ENCODE measurements around the gene RFX7. TPM values are rescaled to one million over a fixed set of nuclear protein-coding genes. Genes with fewer than 3 reads are reported as not detected.
"Not testable (repeated sequence)": the region's sequence is repeated elsewhere in the genome, so short reads cannot be mapped to it uniquely, and the experiment has no call there.

RFX7 gene
- total and polyA plus RNA-seq, 2 donors, result 5.9 to 7.7 TPM

GRCh38 chr15:56174649-56175048, 69.0 kb downstream of the RFX7 start:
- no peaks in the 10 kb centered on the region for H3K4me1 ChIP-seq (ENCODE audit: control insufficient read depth in 2 of 2, insufficient read depth in 2 of 2, low read length in 2 of 2)
- peaks cover 0 to 24% of the 10 kb centered on the region in 2 donors for H3K36me3 ChIP-seq (ENCODE audit: control insufficient read depth in 2 of 2, insufficient read depth in 2 of 2, low read length in 1 of 2)
- WGBS, result 92% methylated on average over 6 of the region's 6 CpGs
- H3K4me3 ChIP-seq (ENCODE audit: low read length in 2 of 2), result no peak overlapping the region
- no peak for DNase-seq (ENCODE audit: low read depth in 6 of 9, low spot score in 9 of 9)
- H3K27me3 ChIP-seq (ENCODE audit: control insufficient read depth in 2 of 2, insufficient read depth in 1 of 2, low read length in 1 of 2), result no peaks in the 10 kb centered on the region
- H3K9me3 ChIP-seq (ENCODE audit: control insufficient read depth in 2 of 2, insufficient read depth in 1 of 2, low read length in 1 of 2), result no peaks in the 10 kb centered on the region
- H3K27ac ChIP-seq (ENCODE audit: low read depth in 1 of 2, low read length in 1 of 2), result no peak overlapping the region

GRCh38 chr15:56168394-56168793, 75.3 kb downstream of the RFX7 start:
- H3K27ac ChIP-seq (ENCODE audit: low read depth in 1 of 2, low read length in 1 of 2), result no peak overlapping the region
- peaks cover 0 to 27% of the 10 kb centered on the region in 2 donors for H3K36me3 ChIP-seq (ENCODE audit: control insufficient read depth in 2 of 2, insufficient read depth in 2 of 2, low read length in 1 of 2)
- H3K9me3 ChIP-seq (ENCODE audit: control insufficient read depth in 2 of 2, insufficient read depth in 1 of 2, low read length in 1 of 2), result no peaks in the 10 kb centered on the region
- DNase-seq (ENCODE audit: low read depth in 6 of 9, low spot score in 9 of 9), result no peak
- 96% methylated on average over 2 of the region's 2 CpGs for WGBS
- H3K4me1 ChIP-seq (ENCODE audit: control insufficient read depth in 2 of 2, insufficient read depth in 2 of 2, low read length in 2 of 2), result peaks cover 0 to 3% of the 10 kb centered on the region in 2 donors
- no peaks in the 10 kb centered on the region for H3K27me3 ChIP-seq (ENCODE audit: control insufficient read depth in 2 of 2, insufficient read depth in 1 of 2, low read length in 1 of 2)
- H3K4me3 ChIP-seq (ENCODE audit: low read length in 2 of 2), result no peak overlapping the region

- H3K27me3 ChIP-seq (ENCODE audit: control insufficient read depth in 2 of 2, insufficient read depth in 1 of 2, low read length in 1 of 2), result no peaks in the 10 kb centered on the region
- no peak overlapping the region for H3K27ac ChIP-seq (ENCODE audit: low read depth in 1 of 2, low read length in 1 of 2)
- no peak for DNase-seq (ENCODE audit: low read depth in 6 of 9, low spot score in 9 of 9)
- 99% methylated on average over 2 of the region's 2 CpGs for WGBS
- peaks cover 0 to 3% of the 10 kb centered on the region in 2 donors for H3K4me1 ChIP-seq (ENCODE audit: control insufficient read depth in 2 of 2, insufficient read depth in 2 of 2, low read length in 2 of 2)
- H3K4me3 ChIP-seq (ENCODE audit: low read length in 2 of 2), result no peak overlapping the region
- H3K36me3 ChIP-seq (ENCODE audit: control insufficient read depth in 2 of 2, insufficient read depth in 2 of 2, low read length in 1 of 2), result peaks cover 0 to 4% of the 10 kb centered on the region in 2 donors
- H3K9me3 ChIP-seq (ENCODE audit: control insufficient read depth in 2 of 2, insufficient read depth in 1 of 2, low read length in 1 of 2), result no peaks in the 10 kb centered on the region
These were observed 78.4 kb downstream of the RFX7 start for GRCh38 chr15:56165234-56165633.

GRCh38 chr15:56160966-56161365, 82.7 kb downstream of the RFX7 start:
- WGBS, result 96% methylated on average over 1 of the region's 1 CpG
- Histone ChIP-seq H3K36me3 (ENCODE audit: control insufficient read depth in 2 of 2, insufficient read depth in 2 of 2, low read length in 1 of 2) (no peaks in the 10 kb centered on the region), H3K4me1 (ENCODE audit: control insufficient read depth in 2 of 2, insufficient read depth in 2 of 2, low read length in 2 of 2) (no peaks in the 10 kb centered on the region), H3K27me3 (ENCODE audit: control insufficient read depth in 2 of 2, insufficient read depth in 1 of 2, low read length in 1 of 2) (no peaks in the 10 kb centered on the region), H3K4me3 (ENCODE audit: low read length in 2 of 2) (no peak overlapping the region), H3K9me3 (ENCODE audit: control insufficient read depth in 2 of 2, insufficient read depth in 1 of 2, low read length in 1 of 2) (no peaks in the 10 kb centered on the region), H3K27ac (ENCODE audit: low read depth in 1 of 2, low read length in 1 of 2) (no peak overlapping the region)
- no peak for DNase-seq (ENCODE audit: low read depth in 6 of 9, low spot score in 9 of 9)

- 97% methylated on average over 3 of the region's 3 CpGs for WGBS
- H3K9me3 ChIP-seq (ENCODE audit: control insufficient read depth in 2 of 2, insufficient read depth in 1 of 2, low read length in 1 of 2), result peaks cover 0 to 2% of the 10 kb centered on the region in 2 donors
- no peak overlapping the region for H3K27ac ChIP-seq (ENCODE audit: low read depth in 1 of 2, low read length in 1 of 2)
- H3K36me3 ChIP-seq (ENCODE audit: control insufficient read depth in 2 of 2, insufficient read depth in 2 of 2, low read length in 1 of 2), result no peaks in the 10 kb centered on the region
- no peaks in the 10 kb centered on the region for H3K27me3 ChIP-seq (ENCODE audit: control insufficient read depth in 2 of 2, insufficient read depth in 1 of 2, low read length in 1 of 2)
- DNase-seq (ENCODE audit: low read depth in 6 of 9, low spot score in 9 of 9), result no peak
- H3K4me3 ChIP-seq (ENCODE audit: low read length in 2 of 2), result no peak overlapping the region
- no peaks in the 10 kb centered on the region for H3K4me1 ChIP-seq (ENCODE audit: control insufficient read depth in 2 of 2, insufficient read depth in 2 of 2, low read length in 2 of 2)
These were observed 86.8 kb downstream of the RFX7 start for GRCh38 chr15:56156877-56157276.

- not testable (repeated sequence) for H3K36me3 ChIP-seq (ENCODE audit: control insufficient read depth in 2 of 2, insufficient read depth in 2 of 2, low read length in 1 of 2); H3K27ac ChIP-seq (ENCODE audit: low read depth in 1 of 2, low read length in 1 of 2); H3K27me3 ChIP-seq (ENCODE audit: control insufficient read depth in 2 of 2, insufficient read depth in 1 of 2, low read length in 1 of 2); H3K4me1 ChIP-seq (ENCODE audit: control insufficient read depth in 2 of 2, insufficient read depth in 2 of 2, low read length in 2 of 2); H3K9me3 ChIP-seq (ENCODE audit: control insufficient read depth in 2 of 2, insufficient read depth in 1 of 2, low read length in 1 of 2); H3K4me3 ChIP-seq (ENCODE audit: low read length in 2 of 2); DNase-seq (ENCODE audit: low read depth in 6 of 9, low spot score in 9 of 9)
- 96% methylated on average over 10 of the region's 10 CpGs for WGBS
These were observed 88.4 kb downstream of the RFX7 start for GRCh38 chr15:56155278-56155677.

GRCh38 chr15:56154768-56155167, 88.9 kb downstream of the RFX7 start:
- H3K27me3 ChIP-seq (ENCODE audit: control insufficient read depth in 2 of 2, insufficient read depth in 1 of 2, low read length in 1 of 2); H3K4me1 ChIP-seq (ENCODE audit: control insufficient read depth in 2 of 2, insufficient read depth in 2 of 2, low read length in 2 of 2); H3K36me3 ChIP-seq (ENCODE audit: control insufficient read depth in 2 of 2, insufficient read depth in 2 of 2, low read length in 1 of 2); H3K27ac ChIP-seq (ENCODE audit: low read depth in 1 of 2, low read length in 1 of 2); DNase-seq (ENCODE audit: low read depth in 6 of 9, low spot score in 9 of 9); H3K4me3 ChIP-seq (ENCODE audit: low read length in 2 of 2); H3K9me3 ChIP-seq (ENCODE audit: control insufficient read depth in 2 of 2, insufficient read depth in 1 of 2, low read length in 1 of 2): not testable (repeated sequence)
- WGBS, result 98% methylated on average over 4 of the region's 4 CpGs

- no peak for DNase-seq (ENCODE audit: low read depth in 6 of 9, low spot score in 9 of 9)
- Histone ChIP-seq H3K36me3 (ENCODE audit: control insufficient read depth in 2 of 2, insufficient read depth in 2 of 2, low read length in 1 of 2) (no peaks in the 10 kb centered on the region), H3K9me3 (ENCODE audit: control insufficient read depth in 2 of 2, insufficient read depth in 1 of 2, low read length in 1 of 2) (no peaks in the 10 kb centered on the region), H3K27ac (ENCODE audit: low read depth in 1 of 2, low read length in 1 of 2) (no peak overlapping the region), H3K4me1 (ENCODE audit: control insufficient read depth in 2 of 2, insufficient read depth in 2 of 2, low read length in 2 of 2) (no peaks in the 10 kb centered on the region), H3K4me3 (ENCODE audit: low read length in 2 of 2) (no peak overlapping the region), H3K27me3 (ENCODE audit: control insufficient read depth in 2 of 2, insufficient read depth in 1 of 2, low read length in 1 of 2) (no peaks in the 10 kb centered on the region)
- 98% methylated on average over 6 of the region's 6 CpGs for WGBS
These were observed 93.5 kb downstream of the RFX7 start for GRCh38 chr15:56150204-56150603.

- H3K9me3 ChIP-seq (ENCODE audit: control insufficient read depth in 2 of 2, insufficient read depth in 1 of 2, low read length in 1 of 2), result no peaks in the 10 kb centered on the region
- 98% methylated on average over 3 of the region's 3 CpGs for WGBS
- no peak for DNase-seq (ENCODE audit: low read depth in 6 of 9, low spot score in 9 of 9)
- no peaks in the 10 kb centered on the region for H3K36me3 ChIP-seq (ENCODE audit: control insufficient read depth in 2 of 2, insufficient read depth in 2 of 2, low read length in 1 of 2)
- no peaks in the 10 kb centered on the region for H3K4me1 ChIP-seq (ENCODE audit: control insufficient read depth in 2 of 2, insufficient read depth in 2 of 2, low read length in 2 of 2)
- no peak overlapping the region for H3K27ac ChIP-seq (ENCODE audit: low read depth in 1 of 2, low read length in 1 of 2)
- no peaks in the 10 kb centered on the region for H3K27me3 ChIP-seq (ENCODE audit: control insufficient read depth in 2 of 2, insufficient read depth in 1 of 2, low read length in 1 of 2)
- H3K4me3 ChIP-seq (ENCODE audit: low read length in 2 of 2), result no peak overlapping the region
These were observed 95.6 kb downstream of the RFX7 start for GRCh38 chr15:56148064-56148463.

GRCh38 chr15:56146756-56147155, 96.9 kb downstream of the RFX7 start:
- H3K4me1 ChIP-seq (ENCODE audit: control insufficient read depth in 2 of 2, insufficient read depth in 2 of 2, low read length in 2 of 2), result no peaks in the 10 kb centered on the region
- no peak for DNase-seq (ENCODE audit: low read depth in 6 of 9, low spot score in 9 of 9)
- no peak overlapping the region for H3K4me3 ChIP-seq (ENCODE audit: low read length in 2 of 2)
- no peak overlapping the region for H3K27ac ChIP-seq (ENCODE audit: low read depth in 1 of 2, low read length in 1 of 2)
- no peaks in the 10 kb centered on the region for H3K9me3 ChIP-seq (ENCODE audit: control insufficient read depth in 2 of 2, insufficient read depth in 1 of 2, low read length in 1 of 2)
- no peaks in the 10 kb centered on the region for H3K27me3 ChIP-seq (ENCODE audit: control insufficient read depth in 2 of 2, insufficient read depth in 1 of 2, low read length in 1 of 2)
- H3K36me3 ChIP-seq (ENCODE audit: control insufficient read depth in 2 of 2, insufficient read depth in 2 of 2, low read length in 1 of 2), result peaks cover 4 to 5% of the 10 kb centered on the region in 2 donors
- whole genome bisulfite sequencing, result 99% methylated on average over 1 of the region's 1 CpG
